Measurements from ENCODE around the gene KIR3DL1. TPM values are rescaled to one million over a fixed set of nuclear protein-coding genes. Genes with fewer than 3 reads are reported as not detected.
"Not testable (repeated sequence)": the region's sequence is repeated elsewhere in the genome, so short reads cannot be mapped to it uniquely, and the experiment has no call there.

KIR3DL1 gene
- total and polyA plus RNA-seq, 7 donors, result 0.01 TPM; not detected in 6

- DNase-seq (no peak), ATAC-seq (no peak)
- WGBS, 3 donors, result 83 to 86% (median 83%) methylated on average over 10 of the region's 10 CpGs
- intact Hi-C loops (cut with DNase I), result no loop called here
- no peak for TF ChIP-seq CTCF (IDR thresholded peaks at IDR 0.05)
- H3K4me1 ChIP-seq, result no peaks in the 10 kb centered on the region
- H3K9me3 ChIP-seq, result no peaks in the 10 kb centered on the region
- H3K27ac ChIP-seq, result no peak within 1 kb of the TSS
- H3K4me3 ChIP-seq, result no peak within 1 kb of the TSS
- H3K27me3 ChIP-seq (ENCODE audit: insufficient read depth in 3 of 3, low read length in 2 of 3), result no peaks in the 10 kb centered on the region
- no peaks in the 10 kb centered on the region for H3K36me3 ChIP-seq (ENCODE audit: insufficient read depth in 1 of 2, low read depth in 1 of 2)
Observed at GRCh38 chr19:54803410-54803809, 12.9 kb upstream of the KIR3DL1 start, which contains the start of gene KIR2DL4. Gene KIR2DL4 (plus strand): TSS chr19:54803610. CDS start chr19:54803652, 42 bp downstream.

GRCh38 chr19:54804101-54804500, 12.2 kb upstream of the KIR3DL1 start:
- TF ChIP-seq CTCF (IDR thresholded peaks at IDR 0.05), result no peak
- ATAC-seq, result no peak
- Histone ChIP-seq H3K27me3 (ENCODE audit: insufficient read depth in 3 of 3, low read length in 2 of 3) (no peaks in the 10 kb centered on the region), H3K36me3 (ENCODE audit: insufficient read depth in 1 of 2, low read depth in 1 of 2) (no peaks in the 10 kb centered on the region), H3K9me3 (no peaks in the 10 kb centered on the region), H3K4me3 (no peak overlapping the region), H3K27ac (no peak overlapping the region), H3K4me1 (no peaks in the 10 kb centered on the region)
- intact Hi-C loops (cut with DNase I), result no loop called here
- DNase-seq, result no peak
- 57 to 70% (median 58%) methylated on average over 5 of the region's 5 CpGs for WGBS, 3 donors

- ATAC-seq (no peak), DNase-seq (no peak)
- no peak overlapping the region for H3K27ac ChIP-seq
- intact Hi-C loops (cut with DNase I), result no loop called here
- TF ChIP-seq CTCF (IDR thresholded peaks at IDR 0.05), result no peak
- no peaks in the 10 kb centered on the region for H3K4me1 ChIP-seq
- no peaks in the 10 kb centered on the region for H3K36me3 ChIP-seq (ENCODE audit: insufficient read depth in 1 of 2, low read depth in 1 of 2)
- H3K4me3 ChIP-seq, result no peak overlapping the region
- no peaks in the 10 kb centered on the region for H3K27me3 ChIP-seq (ENCODE audit: insufficient read depth in 3 of 3, low read length in 2 of 3)
- H3K9me3 ChIP-seq, result no peaks in the 10 kb centered on the region
- WGBS, 3 donors, result 86 to 90% (median 89%) methylated on average over 10 of the region's 10 CpGs
Observed at GRCh38 chr19:54804571-54804970, 11.7 kb upstream of the KIR3DL1 start.

- Histone ChIP-seq H3K27me3 (ENCODE audit: insufficient read depth in 3 of 3, low read length in 2 of 3) (no peaks in the 10 kb centered on the region), H3K4me1 (no peaks in the 10 kb centered on the region), H3K27ac (no peak overlapping the region), H3K36me3 (ENCODE audit: insufficient read depth in 1 of 2, low read depth in 1 of 2) (no peaks in the 10 kb centered on the region), H3K9me3 (no peaks in the 10 kb centered on the region), H3K4me3 (no peak overlapping the region)
- DNase-seq (no peak), ATAC-seq (no peak)
- WGBS, 3 donors, result 78 to 89% (median 85%) methylated on average over 14 of the region's 14 CpGs
- no peak for TF ChIP-seq CTCF (IDR thresholded peaks at IDR 0.05)
- intact Hi-C loops (cut with DNase I), result no loop called here
Observed at GRCh38 chr19:54805665-54806515, 10.4 kb upstream of the KIR3DL1 start.

- Histone ChIP-seq H3K4me3 (no peak overlapping the region), H3K36me3 (ENCODE audit: insufficient read depth in 1 of 2, low read depth in 1 of 2) (no peaks in the 10 kb centered on the region), H3K27me3 (ENCODE audit: insufficient read depth in 3 of 3, low read length in 2 of 3) (no peaks in the 10 kb centered on the region), H3K27ac (no peak overlapping the region), H3K9me3 (no peaks in the 10 kb centered on the region), H3K4me1 (no peaks in the 10 kb centered on the region)
- DNase-seq, result no peak
- intact Hi-C loops (cut with DNase I), result no loop called here
- WGBS, 3 donors, result 62 to 78% (median 63%) methylated on average over 2 of the region's 2 CpGs
- TF ChIP-seq CTCF (IDR thresholded peaks at IDR 0.05), result no peak
- ATAC-seq, result no peak
Observed at GRCh38 chr19:54806516-54806838, 9.8 kb upstream of the KIR3DL1 start.

- intact Hi-C loops (cut with DNase I); H3K4me1 ChIP-seq; ATAC-seq; H3K9me3 ChIP-seq; H3K4me3 ChIP-seq; H3K27me3 ChIP-seq (ENCODE audit: insufficient read depth in 3 of 3, low read length in 2 of 3); H3K36me3 ChIP-seq (ENCODE audit: insufficient read depth in 1 of 2, low read depth in 1 of 2); DNase-seq; H3K27ac ChIP-seq: not testable (repeated sequence)
- 49 to 57% (median 54%) methylated on average over 3 of the region's 3 CpGs for WGBS, 3 donors
Observed at GRCh38 chr19:54814571-54814970, 1.7 kb upstream of the KIR3DL1 start.
